SK-N-SH treated with all-trans-retinoic acid at 6 μM for 48 hours (cell line): ENCODE data around the gene TWF2.

Experiments
- ATAC-seq: fragments of 200-7000 bp; cut with Tn5 transposase; 3 replicates; pipeline ENCODE4 v1.9.1; 2020; ENCODE audit warnings: mild to moderate bottlenecking, moderate library complexity
- ARNTL ChIP-seq: fragments of 450-650 bp; formaldehyde crosslinking; IDR thresholded peaks from 2 replicates; pipeline ENCODE4 v1.5.0; 2020; ENCODE audit warnings: low read depth, mild to moderate bottlenecking, moderate library complexity, borderline replicate concordance
- BACH2 ChIP-seq: fragments of 250-450 bp; sonication (Bioruptor Pico); IDR thresholded peaks from 2 replicates; pipeline ENCODE4 v1.9.0; 2021; ENCODE audit warnings: mild to moderate bottlenecking, borderline replicate concordance
- CSDC2 ChIP-seq: fragments of 250-450 bp; sonication (Bioruptor Pico); IDR thresholded peaks from 2 replicates; pipeline ENCODE4 v1.5.0; 2020; ENCODE audit warnings: mild to moderate bottlenecking, moderate library complexity
- ESRRG ChIP-seq: fragments of 250-450 bp; sonication (Bioruptor Pico); IDR thresholded peaks from 2 replicates; pipeline ENCODE4 v1.6.1; 2021; ENCODE audit warnings: mild to moderate bottlenecking
- GLIS3 ChIP-seq: fragments of 250-450 bp; sonication (Bioruptor Pico); IDR thresholded peaks from 2 replicates; pipeline ENCODE4 v1.5.0; 2020; ENCODE audit warnings: mild to moderate bottlenecking, moderate library complexity
- ISL1 ChIP-seq: fragments of 250-450 bp; sonication (Bioruptor Pico); IDR thresholded peaks from 2 replicates; pipeline ENCODE4 v2.1.2; 2022; ENCODE audit warnings: mild to moderate bottlenecking, moderate library complexity
- OSR1 ChIP-seq: fragments of 250-450 bp; sonication (Bioruptor Pico); IDR thresholded peaks from 2 replicates; pipeline ENCODE4 v1.8.0; 2022; ENCODE audit warnings: moderate library complexity, mild to moderate bottlenecking, inconsistent platforms
- PPARA ChIP-seq: fragments of 250-450 bp; sonication (Bioruptor Pico); IDR thresholded peaks from 2 replicates; pipeline ENCODE4 v1.5.0; 2020; ENCODE audit warnings: mild to moderate bottlenecking, borderline replicate concordance
- RARB ChIP-seq: fragments of 250-450 bp; sonication (Bioruptor Pico); IDR thresholded peaks from 2 replicates; pipeline ENCODE4 v1.8.0; 2021; ENCODE audit warnings: mild to moderate bottlenecking, moderate library complexity
- SNAI2 ChIP-seq: fragments of 250-450 bp; sonication (Bioruptor Pico); IDR thresholded peaks from 2 replicates; pipeline ENCODE4 v1.5.0; 2020; ENCODE audit warnings: mild to moderate bottlenecking, moderate library complexity
- TCF4 ChIP-seq: fragments of 250-450 bp; sonication (Bioruptor Pico); IDR thresholded peaks from 2 replicates; pipeline ENCODE4 v1.8.0; 2021; ENCODE audit warnings: mild to moderate bottlenecking, moderate library complexity, borderline replicate concordance
- TOX ChIP-seq: fragments of 250-450 bp; sonication (Bioruptor Pico); IDR thresholded peaks from 2 replicates; pipeline ENCODE4 v1.8.0; 2021; ENCODE audit warnings: mild to moderate bottlenecking, moderate library complexity, borderline replicate concordance
- TSHZ2 ChIP-seq: fragments of 250-450 bp; sonication (Bioruptor Pico); IDR thresholded peaks from 2 replicates; pipeline ENCODE4 v1.5.0; 2020; ENCODE audit warnings: mild to moderate bottlenecking, moderate library complexity
- ZC3H10 ChIP-seq: fragments of 250-450 bp; sonication (Bioruptor Pico); IDR thresholded peaks from 2 replicates; pipeline ENCODE4 v1.5.1; 2021; ENCODE audit warnings: mild to moderate bottlenecking, moderate library complexity
- ZFP3 ChIP-seq: fragments of 250-450 bp; sonication (Bioruptor Pico); IDR thresholded peaks from 2 replicates; pipeline ENCODE4 v1.5.0; 2020; ENCODE audit warnings: mild to moderate bottlenecking, moderate library complexity
- ZFP30 ChIP-seq: fragments of 450-650 bp; formaldehyde crosslinking; IDR thresholded peaks from 2 replicates; pipeline ENCODE4 v1.5.0; 2022; ENCODE audit warnings: mild to moderate bottlenecking, moderate library complexity
- ZNF565 ChIP-seq: fragments of 450-650 bp; formaldehyde crosslinking; conservative IDR thresholded peaks from 2 replicates; pipeline ENCODE4 v1.5.0; 2020; ENCODE audit warnings: low read depth, mild to moderate bottlenecking, moderate library complexity
- ZNF70 ChIP-seq: fragments of 450-650 bp; formaldehyde crosslinking; IDR thresholded peaks from 2 replicates; pipeline ENCODE4 v1.5.0; 2020; ENCODE audit warnings: mild to moderate bottlenecking, moderate library complexity
- ZNF8 ChIP-seq: fragments of 450-650 bp; formaldehyde crosslinking; IDR thresholded peaks from 2 replicates; pipeline ENCODE4 v1.5.0; 2020; ENCODE audit warnings: mild to moderate bottlenecking, moderate library complexity
- TF ChIP-seq, protein P1 (sequence below): fragments of 250-450 bp; sonication (Bioruptor Pico); IDR thresholded peaks from 2 replicates; pipeline ENCODE4 v1.5.1; 2020; ENCODE audit warnings: low read depth, mild to moderate bottlenecking, moderate library complexity
- TF ChIP-seq, protein P2 (sequence below): fragments of 250-450 bp; sonication (Bioruptor Pico); IDR thresholded peaks from 2 replicates; pipeline ENCODE4 v1.8.0; 2020; ENCODE audit warnings: mild to moderate bottlenecking, moderate library complexity, borderline replicate concordance
- TF ChIP-seq, protein P3 (sequence below): fragments of 250-450 bp; sonication (Bioruptor Pico); IDR thresholded peaks from 2 replicates; pipeline ENCODE4 v1.8.0; 2021; ENCODE audit warnings: low read depth, mild to moderate bottlenecking, moderate library complexity, borderline replicate concordance

The TWF2 gene

GRCh38 chr3:52240886-52241370, 2.0 kb upstream of the TWF2 start (continued):
- peak; percentile 46; the same call in 1 of the 2 replicates for TF ChIP-seq TSHZ2 (CRISPR knock-in tag)
- TF ChIP-seq, all 23 proteins: peak for 1

DNA sequence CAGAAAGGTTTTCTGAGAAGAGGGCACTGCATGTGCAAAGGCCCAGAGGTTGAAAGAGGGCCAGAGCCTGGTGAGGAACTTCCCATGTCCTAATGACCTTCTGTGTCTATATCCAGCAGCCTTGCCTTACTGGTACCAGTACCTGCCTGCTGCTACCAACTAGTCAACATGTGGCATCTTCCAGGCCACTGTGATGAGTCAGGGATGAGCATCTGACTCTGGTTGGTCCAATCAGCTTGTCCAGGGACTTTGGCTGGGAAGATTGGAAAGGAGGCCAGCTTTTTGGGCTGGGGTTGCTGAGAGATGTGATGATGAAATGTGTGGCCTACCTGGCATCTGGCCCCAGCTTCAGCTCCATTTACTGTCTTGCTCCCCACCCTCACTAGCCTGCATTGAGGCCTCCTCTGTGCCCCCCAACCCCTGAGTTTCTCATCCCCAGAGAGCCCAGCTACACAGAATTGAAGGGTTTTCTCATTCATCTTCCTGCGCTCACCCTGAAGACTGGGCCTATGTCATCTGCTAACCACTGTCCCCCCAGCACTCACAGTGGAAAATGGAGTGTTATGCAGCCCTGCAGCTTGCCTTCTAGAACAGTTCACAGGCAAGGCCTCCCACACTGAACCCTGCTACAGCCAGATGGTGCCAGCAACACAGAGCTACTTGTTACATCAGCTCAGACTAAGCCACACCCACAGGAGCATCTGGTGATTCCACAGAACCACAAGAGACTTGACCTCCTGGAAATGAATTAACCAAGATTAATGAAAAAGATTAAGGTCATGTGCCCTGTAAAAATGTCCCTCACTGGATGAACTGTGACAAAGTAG, 1.3 kb upstream of the TWF2 start:
- TF ChIP-seq ZNF8 (CRISPR knock-in tag): no peak
- TF ChIP-seq TCF4 (CRISPR knock-in tag): peak; percentile 76
- peak; percentile 24 for ATAC-seq

DNA sequence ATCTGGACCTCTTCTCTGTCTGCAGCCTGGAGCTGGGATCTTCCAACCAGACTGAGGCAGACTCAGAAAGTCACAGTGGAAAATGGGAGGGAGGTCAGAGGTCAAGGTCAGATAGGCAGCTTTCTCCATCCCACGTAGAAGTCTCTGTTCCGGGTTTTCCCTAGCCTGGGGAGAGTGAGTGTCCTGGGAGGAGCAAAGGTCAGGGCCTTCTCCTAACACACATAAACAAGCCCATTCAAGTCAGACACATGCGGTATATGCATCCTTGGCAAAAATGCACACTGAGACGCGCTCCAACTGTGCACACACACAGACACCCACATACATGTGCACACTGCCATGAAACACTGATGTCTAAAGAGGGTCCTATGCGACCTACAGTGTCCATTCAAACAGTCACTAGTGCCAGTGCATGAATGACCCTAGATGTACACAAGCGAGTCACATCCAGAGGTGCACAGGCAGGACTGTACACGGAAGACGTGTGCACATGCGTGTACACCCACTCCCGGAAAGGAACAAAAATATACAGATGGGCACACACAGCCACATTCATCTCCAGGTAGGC, 681 bp downstream of the TWF2 start:
- peak; percentile 4 for ATAC-seq
- no peak for TF ChIP-seq ARNTL (CRISPR knock-in tag)
- TF ChIP-seq TOX (CRISPR knock-in tag): no peak
- TF ChIP-seq OSR1 (CRISPR knock-in tag): no peak
- no peak for TF ChIP-seq ZC3H10 (CRISPR knock-in tag)
- TF ChIP-seq, protein P1, sequence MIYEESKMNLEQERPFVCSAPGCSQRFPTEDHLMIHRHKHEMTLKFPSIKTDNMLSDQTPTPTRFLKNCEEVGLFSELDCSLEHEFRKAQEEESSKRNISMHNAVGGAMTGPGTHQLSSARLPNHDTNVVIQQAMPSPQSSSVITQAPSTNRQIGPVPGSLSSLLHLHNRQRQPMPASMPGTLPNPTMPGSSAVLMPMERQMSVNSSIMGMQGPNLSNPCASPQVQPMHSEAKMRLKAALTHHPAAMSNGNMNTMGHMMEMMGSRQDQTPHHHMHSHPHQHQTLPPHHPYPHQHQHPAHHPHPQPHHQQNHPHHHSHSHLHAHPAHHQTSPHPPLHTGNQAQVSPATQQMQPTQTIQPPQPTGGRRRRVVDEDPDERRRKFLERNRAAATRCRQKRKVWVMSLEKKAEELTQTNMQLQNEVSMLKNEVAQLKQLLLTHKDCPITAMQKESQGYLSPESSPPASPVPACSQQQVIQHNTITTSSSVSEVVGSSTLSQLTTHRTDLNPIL (CRISPR knock-in tag): no peak
- TF ChIP-seq, protein P2, sequence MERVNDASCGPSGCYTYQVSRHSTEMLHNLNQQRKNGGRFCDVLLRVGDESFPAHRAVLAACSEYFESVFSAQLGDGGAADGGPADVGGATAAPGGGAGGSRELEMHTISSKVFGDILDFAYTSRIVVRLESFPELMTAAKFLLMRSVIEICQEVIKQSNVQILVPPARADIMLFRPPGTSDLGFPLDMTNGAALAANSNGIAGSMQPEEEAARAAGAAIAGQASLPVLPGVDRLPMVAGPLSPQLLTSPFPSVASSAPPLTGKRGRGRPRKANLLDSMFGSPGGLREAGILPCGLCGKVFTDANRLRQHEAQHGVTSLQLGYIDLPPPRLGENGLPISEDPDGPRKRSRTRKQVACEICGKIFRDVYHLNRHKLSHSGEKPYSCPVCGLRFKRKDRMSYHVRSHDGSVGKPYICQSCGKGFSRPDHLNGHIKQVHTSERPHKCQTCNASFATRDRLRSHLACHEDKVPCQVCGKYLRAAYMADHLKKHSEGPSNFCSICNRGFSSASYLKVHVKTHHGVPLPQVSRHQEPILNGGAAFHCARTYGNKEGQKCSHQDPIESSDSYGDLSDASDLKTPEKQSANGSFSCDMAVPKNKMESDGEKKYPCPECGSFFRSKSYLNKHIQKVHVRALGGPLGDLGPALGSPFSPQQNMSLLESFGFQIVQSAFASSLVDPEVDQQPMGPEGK (CRISPR knock-in tag): no peak
- no peak for TF ChIP-seq ZFP30 (CRISPR knock-in tag)
- TF ChIP-seq CSDC2: no peak
- TF ChIP-seq, protein P3, sequence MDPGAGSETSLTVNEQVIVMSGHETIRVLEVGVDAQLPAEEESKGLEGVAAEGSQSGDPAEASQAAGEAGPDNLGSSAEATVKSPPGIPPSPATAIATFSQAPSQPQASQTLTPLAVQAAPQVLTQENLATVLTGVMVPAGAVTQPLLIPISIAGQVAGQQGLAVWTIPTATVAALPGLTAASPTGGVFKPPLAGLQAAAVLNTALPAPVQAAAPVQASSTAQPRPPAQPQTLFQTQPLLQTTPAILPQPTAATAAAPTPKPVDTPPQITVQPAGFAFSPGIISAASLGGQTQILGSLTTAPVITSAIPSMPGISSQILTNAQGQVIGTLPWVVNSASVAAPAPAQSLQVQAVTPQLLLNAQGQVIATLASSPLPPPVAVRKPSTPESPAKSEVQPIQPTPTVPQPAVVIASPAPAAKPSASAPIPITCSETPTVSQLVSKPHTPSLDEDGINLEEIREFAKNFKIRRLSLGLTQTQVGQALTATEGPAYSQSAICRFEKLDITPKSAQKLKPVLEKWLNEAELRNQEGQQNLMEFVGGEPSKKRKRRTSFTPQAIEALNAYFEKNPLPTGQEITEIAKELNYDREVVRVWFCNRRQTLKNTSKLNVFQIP (CRISPR knock-in tag): no peak
- no peak for TF ChIP-seq ZFP3 (CRISPR knock-in tag)
- TF ChIP-seq TSHZ2 (CRISPR knock-in tag): no peak

GRCh38 chr3:52237657-52238172, 1.2 kb downstream of the TWF2 start:
- ATAC-seq: peak; percentile 88
- TF ChIP-seq TCF4 (CRISPR knock-in tag): no peak
- no peak for TF ChIP-seq BACH2 (CRISPR knock-in tag)
- TF ChIP-seq ZFP30 (CRISPR knock-in tag): no peak
- TF ChIP-seq TOX (CRISPR knock-in tag): no peak
- TF ChIP-seq ZNF565 (CRISPR knock-in tag): no peak
- no peak for TF ChIP-seq SNAI2 (CRISPR knock-in tag)
- TF ChIP-seq CSDC2: no peak
- no peak for TF ChIP-seq RARB (CRISPR knock-in tag)
- TF ChIP-seq PPARA (CRISPR knock-in tag): no peak
- TF ChIP-seq GLIS3: no peak
- TF ChIP-seq ZNF70 (CRISPR knock-in tag): no peak
- TF ChIP-seq OSR1 (CRISPR knock-in tag): no peak
- no peak for TF ChIP-seq ZNF8 (CRISPR knock-in tag)
- TF ChIP-seq ESRRG (CRISPR knock-in tag): no peak
- no peak for TF ChIP-seq ISL1 (CRISPR knock-in tag)
- TF ChIP-seq, protein P3 (CRISPR knock-in tag): no peak
